Activated CD4-positive, alpha-beta T cell treated with anti-CD3 and anti-CD28 coated beads for 36 hours (primary cell): Measurements from ENCODE around the gene MGAT4D. TPM values are rescaled to one million over a fixed set of nuclear protein-coding genes. Genes with fewer than 3 reads are reported as not detected.

Experiments
- total RNA-seq, 2 experiments: library from RNA; stranded (reverse); gene quantifications; one replicate each; pipeline ENCODE4 v1.2.3, GENCODE V29; 2021

Gene MGAT4D
- total RNA-seq, 2 experiments from 2014 or later = not detected

Other genes with a start within 250 kb of the MGAT4D start
- gene SCOC, start 124.6 kb downstream of the MGAT4D start, total RNA-seq = 10 to 100 TPM; 37.1 to 47.8 TPM
- gene CLGN, start 70.6 kb downstream of the MGAT4D start, total RNA-seq = under 1 TPM; 0.18 to 0.19 TPM
- gene ELMOD2, start 25.9 kb upstream of the MGAT4D start, total RNA-seq = 10 to 100 TPM; 13.2 to 14.3 TPM
- not detected for gene UCP1, start 70.7 kb upstream of the MGAT4D start, total RNA-seq